DMS 273 treated with DMSO at 0.1 percent for 48 hours (cell line): ENCODE results near the gene BRINP3.

Experiments used
- DNase-seq: peaks from one replicate; lab custom pipeline; 2025; lab: John Stamatoyannopoulos, UW

Gene BRINP3

GRCh38 chr1:190104961-190105360 is 372.7 kb downstream of the BRINP3 start:
- DNase-seq = no peak

- DNase-seq = no peak
These were observed 374.8 kb downstream of the BRINP3 start for GRCh38 chr1:190102757-190103326.

- no peak for DNase-seq
These were observed 375.9 kb downstream of the BRINP3 start for GRCh38 chr1:190101756-190102155.

GRCh38 chr1:190098756-190099155 is 378.9 kb downstream of the BRINP3 start:
- no peak for DNase-seq

GRCh38 chr1:190098107-190098506 is 379.6 kb downstream of the BRINP3 start:
- no peak for DNase-seq

GRCh38 chr1:190095596-190095995 is 382.1 kb downstream of the BRINP3 start:
- no peak for DNase-seq

GRCh38 chr1:190084552-190084951 is 393.1 kb downstream of the BRINP3 start:
- DNase-seq = no peak

GRCh38 chr1:190068304-190068703 is 409.4 kb downstream of the BRINP3 start:
- no peak for DNase-seq

- no peak for DNase-seq
These were observed 410.1 kb downstream of the BRINP3 start for GRCh38 chr1:190067592-190067991.

GRCh38 chr1:190066011-190066410 is 411.7 kb downstream of the BRINP3 start:
- DNase-seq = no peak

- no peak for DNase-seq
These were observed 428.4 kb downstream of the BRINP3 start for GRCh38 chr1:190049314-190049713.
